HFFc6 (cell line): Measurements from ENCODE around the gene GPR137. TPM values are rescaled to one million over a fixed set of nuclear protein-coding genes. Genes with fewer than 3 reads are reported as not detected.

ENCODE experiments used
- DNase-seq: peaks from one replicate; pipeline ENCODE4 v3.0.0-alpha.2; 2018
- H3K27ac Mint-ChIP-seq: 2 replicates; pipeline ENCODE4 v1.8.0; 2020; ENCODE audit warnings: mild to moderate bottlenecking, mixed read lengths
- H3K27me3 Mint-ChIP-seq: 2 replicates; pipeline ENCODE4 v1.8.0; 2021; ENCODE audit warnings: mild to moderate bottlenecking, moderate library complexity, mixed read lengths; ENCODE audit not compliant: insufficient read depth
- H3K36me3 Mint-ChIP-seq: 2 replicates; pipeline ENCODE4 v1.8.0; 2021; ENCODE audit warnings: low read depth, mixed read lengths
- H3K4me1 Mint-ChIP-seq: 2 replicates; pipeline ENCODE4 v1.8.0; 2020; ENCODE audit warnings: low read depth, mixed read lengths
- H3K4me3 Mint-ChIP-seq: 2 replicates; pipeline ENCODE4 v1.8.0; 2020; ENCODE audit warnings: mild to moderate bottlenecking, moderate library complexity, mixed read lengths
- H3K9me3 Mint-ChIP-seq: 2 replicates; pipeline ENCODE4 v1.8.0; 2020; ENCODE audit warnings: mild to moderate bottlenecking, mixed read lengths
- total RNA-seq, 6 experiments: library from RNA; stranded (reverse); fragmentation: NEBNext Ultra II Directional; extraction: Animal tissue kit (Norgen Biotek cat#: 25700); gene quantifications; 2 replicates in 1 of 6; 3 replicates in 5 of 6; pipeline ENCODE4 v1.2.3, GENCODE V29; 2021
- TF ChIP-seq, protein P1 (sequence below): fragments of 200-600 bp; sonication (generic); IDR thresholded peaks from 2 replicates; pipeline ENCODE4 v1.5.0; 2021; ENCODE audit warnings: antibody characterized with exemption, mild to moderate bottlenecking

Gene GPR137
- total RNA-seq, 6 experiments from 2014 or later = 27.9 to 42.1 (median 34.7) TPM

DNA sequence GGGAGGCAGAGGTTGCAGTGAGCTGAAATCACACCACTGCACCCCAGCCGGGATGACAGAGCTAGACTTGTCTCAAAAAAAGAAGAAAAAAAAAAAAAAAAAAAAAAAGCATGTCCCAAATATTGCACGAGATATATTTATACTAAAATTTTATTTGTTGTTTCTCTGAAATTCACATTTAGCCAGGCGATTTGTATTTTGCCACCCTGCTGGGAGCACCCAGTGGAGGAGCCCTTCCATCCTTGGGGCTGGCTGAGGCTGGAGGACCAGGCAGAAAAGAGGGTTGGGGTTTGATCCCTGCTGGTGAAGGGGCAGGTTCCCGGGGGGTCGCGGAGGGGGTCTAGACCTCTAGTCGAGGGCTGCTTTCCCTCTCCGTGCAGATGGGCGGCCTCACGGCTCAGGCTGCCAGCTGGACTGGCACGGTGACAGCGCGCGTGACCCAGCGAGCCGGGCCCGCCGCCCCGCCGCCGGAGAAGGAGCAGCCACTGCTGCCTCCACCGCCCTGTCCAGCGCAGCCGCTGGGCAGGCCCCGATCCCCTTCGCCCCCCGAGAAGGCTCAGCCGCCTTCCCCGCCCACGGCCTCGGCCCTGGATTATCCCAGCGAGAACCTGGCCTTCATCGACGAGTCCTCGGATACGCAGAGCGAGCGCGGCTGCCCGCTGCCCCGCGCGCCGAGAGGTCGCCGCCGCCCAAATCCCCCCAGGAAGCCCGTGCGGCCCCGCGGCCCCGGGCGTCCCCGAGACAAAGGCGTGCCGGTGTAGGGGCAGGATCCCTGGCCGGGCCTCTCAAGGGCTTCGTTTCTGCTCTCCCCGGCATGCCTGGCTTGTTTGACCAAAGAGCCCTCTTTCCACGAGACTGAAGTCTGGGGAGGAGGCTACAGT, 13.6 kb downstream of the GPR137 start:
- Mint-ChIP-seq H3K27ac (no peak overlapping the region), H3K4me3 (peak overlapping the region; percentile 78; the same call in 1 of the 2 replicates), H3K4me1 (peaks cover 11% of the 10 kb centered on the region), H3K27me3 (peaks cover 56% of the 10 kb centered on the region), H3K9me3 (no peaks in the 10 kb centered on the region), H3K36me3 (no peaks in the 10 kb centered on the region)
- DNase-seq = no peak
- TF ChIP-seq, protein P1, sequence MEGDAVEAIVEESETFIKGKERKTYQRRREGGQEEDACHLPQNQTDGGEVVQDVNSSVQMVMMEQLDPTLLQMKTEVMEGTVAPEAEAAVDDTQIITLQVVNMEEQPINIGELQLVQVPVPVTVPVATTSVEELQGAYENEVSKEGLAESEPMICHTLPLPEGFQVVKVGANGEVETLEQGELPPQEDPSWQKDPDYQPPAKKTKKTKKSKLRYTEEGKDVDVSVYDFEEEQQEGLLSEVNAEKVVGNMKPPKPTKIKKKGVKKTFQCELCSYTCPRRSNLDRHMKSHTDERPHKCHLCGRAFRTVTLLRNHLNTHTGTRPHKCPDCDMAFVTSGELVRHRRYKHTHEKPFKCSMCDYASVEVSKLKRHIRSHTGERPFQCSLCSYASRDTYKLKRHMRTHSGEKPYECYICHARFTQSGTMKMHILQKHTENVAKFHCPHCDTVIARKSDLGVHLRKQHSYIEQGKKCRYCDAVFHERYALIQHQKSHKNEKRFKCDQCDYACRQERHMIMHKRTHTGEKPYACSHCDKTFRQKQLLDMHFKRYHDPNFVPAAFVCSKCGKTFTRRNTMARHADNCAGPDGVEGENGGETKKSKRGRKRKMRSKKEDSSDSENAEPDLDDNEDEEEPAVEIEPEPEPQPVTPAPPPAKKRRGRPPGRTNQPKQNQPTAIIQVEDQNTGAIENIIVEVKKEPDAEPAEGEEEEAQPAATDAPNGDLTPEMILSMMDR = no peak

DNA sequence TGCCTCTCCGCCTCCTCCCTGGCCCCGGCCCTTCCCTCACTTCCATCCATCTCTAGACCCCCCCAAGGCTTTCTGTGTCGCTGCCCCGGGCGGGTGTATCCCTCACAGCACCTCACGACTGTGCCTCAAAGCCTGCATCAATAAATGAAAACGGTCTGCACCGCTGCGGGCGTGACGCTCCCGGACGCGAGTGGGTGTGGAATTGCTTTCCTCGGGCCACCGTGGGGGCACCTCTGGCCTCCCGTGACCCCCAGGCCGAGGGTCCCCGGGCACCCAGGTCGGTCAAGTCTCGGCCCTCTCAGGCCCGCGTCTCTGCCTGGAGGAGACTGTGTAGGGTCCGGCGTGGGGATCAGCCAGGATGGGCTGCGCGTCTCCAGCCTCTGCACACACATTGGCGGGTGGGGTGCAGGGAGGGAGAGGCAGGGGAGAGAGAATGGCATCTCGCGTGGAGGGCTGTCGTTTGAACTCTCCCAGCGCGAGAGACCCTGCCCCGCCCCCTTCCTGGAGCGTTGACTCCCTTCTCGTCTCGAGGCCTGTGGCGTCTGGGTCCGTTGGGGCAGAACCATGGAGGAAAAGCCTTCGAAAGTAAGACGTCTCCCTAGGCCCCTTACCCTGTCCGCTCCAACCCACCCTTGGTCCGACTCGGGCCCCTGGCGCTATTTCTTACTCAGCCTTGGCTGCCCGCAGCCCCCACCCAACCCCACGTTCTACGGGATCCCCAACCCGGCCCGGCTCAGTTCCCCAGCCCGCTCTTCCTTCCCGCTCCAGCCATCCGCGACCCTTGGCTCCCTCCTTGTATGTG, 14.4 kb downstream of the GPR137 start, which contains the start of gene CATSPERZ:
Gene CATSPERZ (plus strand): TSS at position 512 of the 802 bp plus-strand sequence. CDS start 53 bp downstream, at position 565.
- no peaks in the 10 kb centered on the region for H3K36me3 Mint-ChIP-seq
- TF ChIP-seq, protein P1 = no peak
- H3K9me3 Mint-ChIP-seq = no peaks in the 10 kb centered on the region
- H3K27me3 Mint-ChIP-seq = peaks cover 48% of the 10 kb centered on the region
- H3K4me3 Mint-ChIP-seq = peak within 1 kb of the TSS; percentile 78
- no peak for DNase-seq
- no peak within 1 kb of the TSS for H3K27ac Mint-ChIP-seq
- H3K4me1 Mint-ChIP-seq = peaks cover 18% of the 10 kb centered on the region

DNA sequence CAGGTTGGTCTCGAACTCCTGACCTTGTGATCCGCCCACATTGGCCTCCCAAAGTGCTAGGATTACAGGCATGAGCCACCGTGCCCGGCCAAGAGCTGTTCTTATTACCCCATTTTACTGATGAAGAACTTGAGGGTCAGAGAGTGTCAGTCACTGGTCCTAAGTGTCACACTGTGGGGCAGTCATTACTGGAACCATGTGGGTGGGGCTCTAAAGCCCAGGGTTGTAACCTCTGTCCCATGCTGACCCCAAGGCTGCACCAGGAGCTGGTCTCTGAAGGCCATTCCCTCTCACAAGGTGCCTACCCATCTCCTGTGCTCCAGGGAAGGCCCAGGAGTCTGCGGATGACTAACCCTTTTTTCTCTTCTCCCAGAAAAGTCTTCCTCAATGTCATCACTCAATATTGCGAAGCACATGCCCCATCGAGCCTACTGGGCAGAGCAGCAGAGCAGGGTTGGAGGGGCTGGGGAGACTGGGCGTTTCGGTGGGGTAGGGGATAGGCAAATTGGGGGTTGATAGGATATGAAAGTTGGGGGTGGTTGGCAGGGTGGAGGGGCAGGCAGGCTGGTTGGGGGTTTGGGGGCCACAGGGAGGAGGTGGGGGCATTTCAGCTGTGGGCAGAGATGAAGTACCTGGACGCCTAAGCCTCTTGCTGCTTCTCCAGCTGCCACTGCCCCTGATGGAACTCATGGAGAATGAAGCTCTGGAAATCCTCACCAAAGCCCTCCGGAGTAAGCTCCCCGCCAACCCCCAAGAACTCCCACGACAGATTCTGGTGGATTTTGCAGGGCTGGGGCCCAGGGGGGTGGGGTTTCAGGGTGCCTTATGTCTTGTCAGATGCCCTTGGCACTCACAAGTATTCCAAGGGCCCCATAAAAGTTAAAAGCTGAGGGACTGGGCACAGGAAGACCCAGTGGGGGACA, 17.7 kb downstream of the GPR137 start:
- Mint-ChIP-seq H3K4me1 (peaks cover 26% of the 10 kb centered on the region), H3K9me3 (no peaks in the 10 kb centered on the region), H3K27me3 (peaks cover 23% of the 10 kb centered on the region), H3K36me3 (no peaks in the 10 kb centered on the region), H3K4me3 (no peak overlapping the region), H3K27ac (no peak overlapping the region)
- no peak for DNase-seq
- TF ChIP-seq, protein P1 = no peak

DNA sequence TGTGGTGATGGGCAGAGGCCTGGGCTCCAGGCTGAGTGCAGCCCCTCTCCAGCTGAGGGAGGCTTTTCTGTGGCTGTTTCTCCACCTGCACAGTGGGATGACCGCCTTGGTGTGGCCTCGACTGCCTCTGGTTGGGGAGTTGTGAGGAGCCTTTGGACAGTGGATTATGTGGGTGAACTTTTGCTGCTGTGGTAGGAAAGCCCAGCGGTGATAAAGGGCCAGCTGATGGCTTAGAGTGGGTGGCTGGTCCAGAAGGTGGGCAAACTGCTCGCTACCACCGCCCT, 18.3 kb downstream of the GPR137 start:
- Mint-ChIP-seq H3K4me3 (peak overlapping the region; percentile 96), H3K27me3 (peaks cover 17% of the 10 kb centered on the region), H3K36me3 (no peaks in the 10 kb centered on the region), H3K9me3 (no peaks in the 10 kb centered on the region), H3K4me1 (peaks cover 26% of the 10 kb centered on the region), H3K27ac (peak overlapping the region; percentile 94)
- no peak for DNase-seq
- TF ChIP-seq, protein P1 = no peak
